Ammon's horn (tissue), 1 donor: ENCODE measurements around the gene LXN.

Experiments used
- DNase-seq: peaks from one replicate; pipeline ENCODE4 v3.0.0-alpha.2; 2016; ENCODE audit warnings: low spot score

LXN gene

DNA sequence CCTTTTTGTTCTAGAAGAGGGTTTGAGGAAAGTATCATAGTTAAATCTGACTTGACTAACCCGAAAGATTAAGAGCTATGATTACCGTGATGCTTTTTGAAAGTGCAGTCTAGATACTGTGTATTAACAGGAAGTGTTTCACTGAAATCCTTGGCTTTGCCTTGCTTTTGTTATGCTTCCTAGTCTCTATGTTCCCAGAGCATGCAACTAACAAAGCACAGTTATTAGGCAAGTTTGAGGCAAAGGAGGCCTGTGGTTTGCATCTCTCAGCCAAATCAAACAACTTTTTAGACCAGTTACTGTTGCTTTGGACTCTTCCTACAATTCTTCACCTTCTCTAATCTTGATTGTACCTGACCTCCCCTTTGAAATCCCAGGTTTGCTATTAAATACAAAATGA is 3.9 kb downstream of the LXN start:
- DNase-seq: no peak

DNA sequence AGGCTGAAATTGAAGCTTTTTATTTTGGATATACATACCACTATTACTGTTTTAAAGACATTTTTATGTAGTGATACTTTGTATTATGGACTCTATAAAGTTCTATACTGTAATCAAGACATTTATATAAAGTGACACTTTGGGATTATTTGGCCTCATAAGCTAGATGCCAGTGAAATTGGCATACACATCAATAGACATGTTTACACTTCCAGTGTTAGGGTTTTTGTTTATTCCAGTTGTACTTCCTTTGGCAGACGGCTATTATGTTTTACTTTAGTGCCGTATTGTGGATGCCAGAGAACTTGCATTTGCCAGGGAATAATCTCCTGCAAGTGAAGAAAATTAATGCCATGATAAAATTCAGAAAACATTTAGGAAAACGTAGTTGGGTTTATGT is 6.0 kb downstream of the LXN start:
- no peak for DNase-seq

DNA sequence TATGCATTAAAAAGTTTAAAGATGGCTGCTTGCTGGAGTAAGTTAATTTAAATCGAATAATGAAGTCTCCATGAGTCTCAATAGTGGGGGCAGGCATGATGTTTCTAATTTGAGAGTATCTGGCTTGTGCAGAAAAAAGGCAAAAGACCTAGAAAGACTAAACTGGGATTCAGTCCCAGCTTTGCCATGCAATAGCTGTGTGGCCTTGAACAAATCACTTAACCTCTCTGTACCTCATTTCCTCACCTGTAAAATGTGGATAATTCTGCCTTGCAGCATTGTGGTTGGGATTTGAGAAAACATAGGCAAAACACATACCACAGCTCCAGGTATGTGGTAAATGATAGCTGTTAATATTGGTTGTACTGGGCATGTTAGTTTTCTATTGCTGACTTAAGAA is 8.6 kb downstream of the LXN start:
- DNase-seq: no peak

DNA sequence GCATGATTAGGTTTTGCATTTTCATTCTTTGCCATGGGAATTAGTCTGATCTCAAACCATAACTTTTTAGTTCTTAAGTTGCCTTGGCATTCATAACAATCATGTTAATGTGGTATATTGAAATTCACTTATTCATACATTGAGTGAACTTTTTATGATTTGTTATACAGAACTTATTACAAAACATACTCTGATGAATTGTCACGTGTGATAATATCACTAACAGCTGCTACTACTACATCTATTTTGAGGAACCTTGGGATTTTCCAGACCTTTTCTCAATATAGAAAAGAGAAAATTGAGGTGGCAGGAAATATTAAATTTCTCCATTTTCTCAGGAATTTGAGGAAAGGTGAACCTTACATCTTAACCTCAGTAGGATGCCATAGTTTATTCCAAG is 9.2 kb downstream of the LXN start:
- no peak for DNase-seq

DNA sequence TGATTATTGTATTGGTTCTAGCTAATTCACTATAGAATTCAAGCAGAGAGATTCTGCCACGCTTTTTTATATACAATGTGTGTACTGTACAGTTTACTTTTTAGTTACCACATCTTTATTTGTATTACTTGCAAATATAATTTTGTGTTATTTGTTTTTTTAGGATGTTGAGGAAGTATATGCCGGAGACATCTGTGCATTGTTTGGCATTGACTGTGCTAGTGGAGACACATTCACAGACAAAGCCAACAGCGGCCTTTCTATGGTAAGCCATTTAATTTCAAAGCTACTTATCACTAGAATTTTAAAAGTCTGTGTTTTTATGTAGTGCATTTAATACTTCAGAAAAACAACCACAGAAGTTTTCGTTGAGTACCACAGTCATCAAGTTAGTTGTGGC is 11.7 kb downstream of the LXN start:
- DNase-seq: no peak

DNA sequence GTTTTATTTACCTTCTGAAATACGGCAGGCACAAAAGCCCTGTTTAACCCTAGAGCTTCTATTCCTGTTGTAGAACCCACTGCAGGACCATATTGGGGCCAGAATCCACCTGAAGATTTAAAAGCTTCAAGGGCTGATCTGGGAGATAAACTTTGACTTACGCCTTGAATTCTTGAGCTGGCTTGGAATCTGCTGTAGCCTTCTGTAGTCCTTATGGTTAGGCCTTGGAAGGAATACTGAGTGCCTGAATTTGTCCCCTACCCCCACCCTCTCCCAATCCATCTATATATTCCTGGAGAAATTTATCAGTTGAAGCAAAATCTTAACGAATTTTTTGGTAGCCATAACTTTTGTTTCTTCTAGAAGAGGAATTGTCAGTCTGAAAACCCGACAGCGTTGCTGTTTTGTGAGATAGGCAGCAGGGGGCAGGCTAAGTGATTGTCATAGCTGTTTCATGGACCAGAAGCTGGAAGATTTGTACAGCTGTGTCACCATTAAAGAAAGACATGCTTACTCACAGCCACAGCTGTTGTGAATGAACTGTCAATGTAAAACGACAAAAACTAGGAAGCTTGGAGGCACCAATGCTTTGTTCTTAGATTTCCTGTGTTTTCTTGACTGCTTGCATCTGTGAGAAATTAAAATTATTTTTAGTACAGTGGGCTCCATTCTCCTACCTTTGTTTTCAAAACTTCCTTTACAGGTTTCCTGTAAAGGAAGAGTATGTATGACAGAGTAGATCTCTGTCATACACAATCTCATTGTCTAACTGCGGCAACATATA is 12.8 kb downstream of the LXN start:
- DNase-seq: peak; percentile 71

DNA sequence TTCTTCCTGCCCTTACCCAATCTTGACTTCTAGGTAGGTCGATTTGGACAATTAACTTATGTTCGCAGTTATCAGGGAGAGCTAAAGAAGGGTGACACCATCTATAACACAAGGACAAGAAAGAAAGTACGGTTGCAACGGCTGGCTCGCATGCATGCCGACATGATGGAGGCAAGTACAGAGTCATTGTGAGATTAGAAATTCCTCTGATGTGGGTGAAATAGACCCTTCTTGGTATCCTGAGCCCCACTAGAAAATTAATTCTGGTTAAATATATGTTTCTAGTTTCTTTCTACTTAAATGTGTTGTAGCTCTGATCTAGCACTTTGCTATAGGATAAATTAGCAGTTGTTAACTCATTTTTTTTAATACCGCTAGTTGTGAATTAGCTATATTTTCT is 13.6 kb downstream of the LXN start:
- no peak for DNase-seq

DNA sequence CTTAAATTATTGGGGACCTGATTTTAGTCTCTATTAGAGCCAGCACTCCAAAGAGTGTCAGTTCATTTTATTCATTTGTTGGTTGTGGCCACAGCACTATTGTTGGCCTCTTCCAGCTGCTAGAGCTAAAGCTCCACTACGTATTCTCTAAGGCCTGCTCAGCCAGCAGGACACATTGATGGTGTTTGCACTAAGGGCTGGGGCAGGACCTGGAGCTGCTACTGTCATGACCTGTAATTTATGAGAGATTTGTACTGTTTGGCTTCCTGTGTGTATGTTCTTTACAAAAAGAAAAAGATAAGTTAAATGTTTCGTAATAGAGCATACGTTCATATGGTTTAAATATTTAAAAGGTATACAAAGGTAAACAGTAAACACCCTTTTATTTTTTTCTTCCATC is 20.0 kb downstream of the LXN start:
- DNase-seq: no peak

DNA sequence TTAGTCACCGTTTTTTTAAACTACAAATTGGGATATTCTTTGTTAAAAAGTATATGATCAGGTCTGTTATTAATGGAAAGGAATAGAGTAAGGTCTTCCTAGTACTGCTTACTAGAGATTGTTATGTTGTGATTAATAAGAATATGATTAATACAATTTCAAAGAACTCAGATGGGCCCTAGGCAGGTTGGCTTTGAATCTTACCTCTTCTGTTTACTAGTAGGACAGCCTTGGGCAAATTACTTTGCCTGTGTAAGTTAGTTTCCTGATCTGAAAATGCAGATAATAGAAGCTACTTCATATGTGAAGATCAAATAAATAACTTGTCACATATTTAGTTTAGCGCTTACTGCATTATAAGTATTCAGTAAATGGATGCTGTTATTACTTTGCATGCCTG is 21.3 kb downstream of the LXN start:
- DNase-seq: no peak

DNA sequence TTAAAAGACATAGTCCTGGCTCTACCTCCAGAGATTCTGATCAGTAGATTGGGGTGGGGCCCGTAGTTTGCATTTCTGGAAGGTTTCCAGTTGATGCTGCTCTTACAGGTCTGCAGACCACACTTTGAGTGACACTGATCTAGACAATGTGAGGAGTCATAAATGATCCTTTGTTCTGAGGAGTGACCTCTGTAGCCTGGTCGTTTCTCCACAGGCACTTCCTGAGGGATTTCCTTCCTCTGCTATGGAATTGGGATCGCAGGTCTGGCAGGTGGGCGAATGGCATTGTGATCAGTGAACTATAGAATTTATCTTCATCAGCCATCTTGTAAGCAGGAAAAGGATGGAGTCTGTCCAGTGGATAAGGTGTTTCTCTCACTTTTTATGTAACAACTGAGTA is 22.7 kb downstream of the LXN start:
- no peak for DNase-seq

DNA sequence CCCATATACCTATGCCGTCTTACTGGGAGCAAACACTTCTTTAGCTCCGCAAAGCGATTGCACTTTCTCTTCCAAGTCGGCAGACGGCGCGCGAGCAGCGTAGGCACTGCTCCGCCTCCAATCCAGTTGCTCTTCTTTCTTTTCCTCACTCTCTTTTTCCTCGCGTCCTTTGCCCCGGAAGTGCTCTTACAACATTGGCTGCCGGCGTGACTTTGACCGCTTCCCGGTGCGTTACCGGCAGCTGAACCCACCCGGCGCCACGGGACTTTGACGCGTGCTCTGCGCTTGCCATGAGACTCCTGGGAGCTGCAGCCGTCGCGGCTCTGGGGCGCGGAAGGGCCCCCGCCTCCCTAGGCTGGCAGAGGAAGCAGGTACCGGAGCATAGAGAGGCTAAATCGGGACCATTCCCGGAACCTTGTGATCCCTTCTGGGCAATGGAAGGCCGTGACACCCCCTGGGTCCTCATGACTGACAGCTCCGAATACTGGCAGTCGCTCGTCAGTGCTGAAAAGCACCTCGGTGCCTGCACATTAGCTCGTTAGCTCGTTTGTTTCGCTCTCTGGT is 28.0 kb downstream of the LXN start, which contains the start of gene GFM1:
Gene GFM1, plus strand, starts transcription at position 183 of the 564 bp plus-strand sequence. Its CDS starts 108 bp downstream, at position 291.
- DNase-seq: peak; percentile 99

DNA sequence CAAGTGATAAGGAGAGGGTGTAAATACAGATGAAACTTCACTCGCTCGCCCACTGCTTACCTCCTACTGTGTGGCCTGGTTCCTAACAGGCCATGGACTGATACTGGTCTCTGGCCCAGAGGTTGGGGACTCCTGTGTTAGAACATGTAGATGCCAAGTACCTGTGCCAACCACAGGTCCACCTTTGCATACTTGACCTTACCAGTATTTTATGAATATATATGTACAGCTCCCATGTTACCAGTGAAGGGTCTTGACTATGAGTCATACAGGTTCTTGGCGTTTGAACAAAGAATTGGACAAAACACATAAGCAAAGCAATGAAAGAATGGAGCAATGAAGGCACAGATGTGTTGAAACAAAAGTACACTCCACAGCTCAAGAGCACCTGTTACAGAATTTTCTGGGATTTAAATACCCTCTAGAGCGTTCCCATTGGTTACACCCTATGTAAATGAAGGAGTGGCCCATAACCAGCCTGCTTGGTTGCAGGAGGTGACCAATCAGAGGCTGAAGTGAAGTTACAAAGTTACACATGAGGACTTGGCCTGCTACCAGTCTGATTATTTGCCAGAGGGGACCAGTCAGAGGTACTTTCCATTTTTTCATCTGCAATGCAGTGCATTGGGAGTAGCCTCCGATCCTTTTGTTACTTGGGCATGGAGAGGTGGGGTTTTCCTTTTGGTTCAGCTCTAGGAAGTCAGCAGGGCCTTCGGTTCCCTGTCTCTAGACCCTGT is 29.8 kb downstream of the LXN start:
- DNase-seq: no peak

DNA sequence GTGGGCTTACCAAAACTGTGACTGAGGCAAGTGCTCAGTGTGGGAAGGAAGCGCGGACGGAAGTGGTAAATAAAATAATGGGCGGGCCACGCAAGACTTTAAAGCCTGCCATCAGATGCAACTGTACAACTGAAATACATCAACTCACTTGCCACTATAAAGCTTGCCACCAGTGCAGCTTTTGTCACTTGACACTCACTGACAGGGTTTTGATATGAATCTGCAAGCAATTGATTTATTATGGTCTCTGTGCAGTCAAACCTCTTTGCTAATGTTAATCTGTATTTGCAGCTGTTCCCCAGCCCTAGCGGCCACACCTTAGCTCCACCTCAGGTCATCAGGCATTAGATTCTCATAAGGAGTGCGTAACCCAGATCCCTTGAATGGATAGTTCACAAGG is 30.4 kb downstream of the LXN start:
- no peak for DNase-seq

DNA sequence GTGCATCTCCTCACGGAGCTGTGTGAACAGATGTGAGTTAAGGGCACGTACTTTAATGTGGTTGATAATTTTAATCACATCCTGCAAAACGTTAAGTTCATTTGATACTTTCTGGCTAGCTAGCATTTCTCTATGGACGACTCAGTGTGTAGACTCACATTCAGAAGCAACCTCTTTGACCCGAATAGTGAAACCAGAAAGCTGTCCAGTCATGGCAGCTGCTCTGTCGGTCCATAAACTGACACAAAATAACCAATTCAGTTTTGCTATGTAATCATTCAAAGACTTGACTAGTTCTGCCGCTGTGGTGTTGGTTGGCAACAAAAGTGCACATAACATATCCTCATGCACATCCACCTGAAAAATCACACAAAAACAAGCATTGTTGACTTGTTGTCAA is 31.8 kb downstream of the LXN start:
- no peak for DNase-seq

DNA sequence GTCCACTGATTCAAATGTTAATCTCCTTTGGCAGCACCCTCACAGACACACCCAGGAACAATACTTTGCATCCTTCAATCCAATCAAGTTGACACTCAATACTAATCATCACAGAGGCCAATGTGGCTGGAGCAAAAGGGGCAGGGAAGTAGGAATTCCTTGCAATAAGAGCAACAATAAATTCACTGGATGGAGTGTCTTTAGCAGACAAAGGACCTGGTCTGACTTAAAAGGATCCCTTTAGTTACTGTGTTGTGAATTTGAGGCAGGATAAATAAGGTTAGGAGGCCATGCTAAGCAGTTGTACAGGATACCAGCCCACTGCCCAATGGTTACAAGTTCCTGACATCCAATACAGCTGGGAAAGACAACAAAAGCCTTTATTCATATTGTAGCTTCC is 40.5 kb downstream of the LXN start:
- no peak for DNase-seq

DNA sequence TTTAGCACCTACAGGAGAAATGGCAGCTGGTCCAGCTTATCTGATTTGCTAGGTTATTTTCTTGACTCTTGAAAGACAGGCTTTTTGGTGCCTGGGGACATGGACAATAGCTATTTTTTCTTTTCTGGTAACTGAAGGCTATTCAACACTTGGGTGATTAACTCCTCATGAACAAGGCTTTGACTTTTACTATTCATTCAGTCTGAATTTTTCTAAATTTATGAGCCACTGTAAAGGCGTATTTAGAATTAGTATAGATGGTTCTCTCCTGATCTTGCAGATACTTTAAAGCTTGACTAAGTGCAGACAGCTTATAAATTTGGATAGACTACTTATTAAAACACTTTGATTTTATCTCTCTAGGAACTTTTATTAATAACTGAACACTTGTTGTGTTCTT is 46.6 kb downstream of the LXN start:
- DNase-seq: no peak

DNA sequence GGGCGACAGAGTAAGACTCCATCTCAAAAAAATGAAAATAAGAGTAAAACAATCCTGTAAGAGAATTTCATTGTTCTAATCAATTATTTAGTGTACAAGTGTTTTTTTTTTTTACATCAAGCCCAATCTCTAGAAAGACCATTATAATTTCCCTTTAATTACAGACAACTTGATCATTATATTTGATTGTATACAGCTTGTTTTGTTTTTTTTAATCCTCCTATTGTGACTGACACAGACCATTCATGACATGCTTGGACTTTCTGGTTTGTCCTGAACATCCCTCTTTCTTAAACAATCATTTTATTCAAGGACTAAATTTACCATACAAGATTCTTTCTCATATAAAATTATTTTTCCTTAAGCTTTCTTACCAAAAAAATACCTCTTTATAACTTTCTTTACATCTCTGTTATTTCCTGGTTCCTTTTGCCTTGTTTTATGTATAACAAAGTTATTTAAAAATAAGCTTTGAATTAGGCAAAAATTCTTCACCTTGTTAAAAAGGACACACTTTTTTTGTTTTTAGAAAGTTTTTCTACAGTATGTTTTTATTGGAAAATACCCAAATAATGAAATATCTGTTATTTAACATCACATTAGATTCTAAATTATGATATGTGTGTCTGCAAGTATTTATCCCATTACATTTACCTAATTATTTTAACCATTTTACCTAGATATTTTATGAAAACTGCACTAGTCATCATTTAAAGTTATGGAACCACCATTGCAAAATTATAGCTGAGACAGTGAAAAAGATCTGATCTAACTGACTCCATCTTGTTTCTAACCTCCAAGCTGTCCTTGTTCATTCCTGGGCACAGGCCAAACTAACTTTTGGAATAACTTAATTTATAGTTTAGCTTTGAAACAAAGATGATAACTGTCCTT is 54.2 kb downstream of the LXN start:
- no peak for DNase-seq
